GM21526 (cell line): Measurements from ENCODE around the gene SRRM2.
"Not testable (repeated sequence)": the region's sequence is repeated elsewhere in the genome, so short reads cannot be mapped to it uniquely, and the experiment has no call there.

Experiments used
- ATAC-seq: cut with Tn5 transposase; IDR thresholded peaks from one replicate; pipeline ENCODE4 v1.9.1; 2021; ENCODE audit warnings: moderate library complexity; ENCODE audit not compliant: unreplicated experiment, low FRiP score

SRRM2 gene

GRCh38 chr16:2713985-2714774, 38.3 kb upstream of the SRRM2 start:
- no peak for ATAC-seq

DNA sequence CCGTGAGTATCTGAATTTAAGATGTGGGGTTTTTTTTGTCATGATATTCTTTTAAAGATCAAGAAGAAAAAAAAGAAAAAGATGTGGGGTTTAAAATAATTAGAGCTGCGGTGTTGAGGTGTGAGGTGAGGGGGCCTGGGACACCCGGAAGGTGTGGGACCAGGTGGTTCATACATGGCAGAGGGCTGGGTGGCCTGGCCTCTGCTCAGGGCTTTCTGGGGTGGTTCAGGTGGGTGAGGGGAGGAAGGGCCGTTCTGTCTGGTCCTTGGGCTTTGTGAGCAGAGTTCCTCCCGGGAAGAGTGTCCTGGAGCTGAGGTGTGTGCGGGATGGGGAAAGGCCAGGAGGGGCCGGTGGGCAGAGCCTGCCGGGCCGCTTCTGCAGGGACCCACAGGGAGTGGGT, 37.4 kb upstream of the SRRM2 start:
- ATAC-seq: no peak

GRCh38 chr16:2715519-2715918, 36.9 kb upstream of the SRRM2 start:
- no peak for ATAC-seq

- no peak for ATAC-seq
These were observed 36.2 kb upstream of the SRRM2 start for GRCh38 chr16:2715966-2716885.

DNA sequence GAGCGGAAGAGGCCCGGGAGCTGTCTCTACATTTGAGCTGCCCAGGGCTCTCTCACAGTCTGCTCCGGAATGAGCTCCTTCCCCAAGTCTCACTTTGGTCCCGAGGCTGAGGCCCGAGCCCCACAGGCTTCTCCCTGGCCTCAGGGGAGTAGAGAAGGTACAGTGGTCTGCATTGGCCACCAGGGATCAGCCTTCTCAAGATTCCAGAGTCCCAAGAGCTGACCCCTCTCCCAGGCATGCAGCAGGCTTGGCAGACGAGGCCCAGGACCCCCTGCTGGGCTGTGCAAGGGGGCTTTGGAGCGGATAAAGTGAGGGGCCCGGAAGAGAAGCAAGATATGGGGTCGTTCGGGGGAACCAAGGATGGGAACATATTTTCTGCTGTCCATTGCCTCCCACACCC, 35.5 kb upstream of the SRRM2 start:
- ATAC-seq: no peak

DNA sequence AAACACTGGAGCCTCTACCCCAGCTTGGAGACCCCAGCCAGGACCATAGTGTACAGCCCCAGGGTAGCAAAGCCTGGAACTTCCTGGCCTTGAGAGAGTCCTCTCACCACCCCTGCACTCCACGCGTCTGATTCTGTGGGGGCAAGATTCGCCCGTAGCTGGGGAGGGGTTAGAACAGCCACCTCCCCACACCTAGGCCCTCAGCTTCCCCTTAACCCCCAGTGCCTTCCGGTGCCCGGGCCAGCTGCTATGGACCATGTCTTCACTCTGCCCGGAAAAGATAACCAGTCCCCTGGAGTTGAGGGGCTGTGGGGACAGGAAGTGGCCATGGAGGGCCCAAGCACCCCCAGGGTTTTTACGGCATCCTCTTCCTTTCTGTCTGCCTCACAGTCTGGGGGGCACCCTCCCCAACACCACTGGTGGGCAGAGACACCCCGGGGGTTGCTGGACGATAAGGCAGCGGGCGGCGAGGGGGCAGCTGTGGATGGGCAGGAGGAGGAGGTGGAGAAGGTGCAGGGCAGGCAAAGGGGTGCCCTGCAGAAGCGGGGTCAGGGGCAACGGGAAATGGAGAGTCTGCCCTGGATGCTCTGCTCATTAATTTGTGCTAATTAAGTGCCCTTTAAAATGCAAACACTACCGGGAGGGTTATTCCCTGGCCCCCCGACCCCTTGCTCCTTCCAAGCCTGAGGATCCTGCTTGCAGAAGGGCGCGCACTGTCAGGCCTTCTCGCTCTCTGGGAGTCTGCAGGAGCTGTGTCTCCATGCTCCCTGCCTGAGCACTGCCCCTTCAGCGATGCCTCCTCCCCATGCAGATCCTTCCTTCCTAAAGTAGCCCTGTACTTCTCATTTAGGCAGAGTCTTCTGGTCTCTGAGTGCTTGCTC, 34.8 kb upstream of the SRRM2 start:
- no peak for ATAC-seq

DNA sequence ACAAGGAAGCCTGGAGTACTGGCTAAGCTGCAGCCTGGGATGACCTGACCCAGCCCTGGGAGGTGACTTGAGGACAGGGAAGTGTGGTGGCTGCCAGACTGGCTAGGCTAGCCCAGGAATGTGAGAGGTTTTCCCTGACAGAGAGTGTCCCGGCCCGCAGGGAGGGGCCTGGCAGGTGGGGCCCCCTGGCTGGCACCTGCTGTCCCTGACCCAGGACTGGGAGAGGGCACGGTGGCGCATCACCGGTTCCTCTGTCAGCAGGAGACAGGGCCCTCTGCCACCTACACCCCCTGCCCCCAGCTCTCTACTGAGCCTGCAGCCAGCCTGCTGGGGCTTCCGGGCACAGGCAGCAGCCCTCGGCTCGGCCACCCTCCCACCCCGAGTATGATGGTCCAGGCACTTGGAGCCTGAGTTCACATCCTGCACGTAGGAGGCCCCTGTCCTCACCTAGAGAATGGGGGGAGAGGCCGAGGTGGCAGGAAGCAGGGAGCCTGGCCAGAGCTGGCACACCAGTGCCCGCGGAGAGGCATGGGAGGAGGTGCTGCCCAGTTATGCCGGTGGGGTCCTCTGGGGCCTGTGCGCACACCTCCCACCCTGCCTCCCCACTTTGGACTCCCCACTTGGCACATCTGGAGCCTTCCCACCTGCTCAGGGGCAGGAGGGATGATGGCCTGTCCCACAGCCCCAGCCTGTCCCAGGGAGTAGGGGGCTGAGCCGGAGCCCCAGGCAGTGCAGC, 32.9 kb upstream of the SRRM2 start:
- no peak for ATAC-seq

GRCh38 chr16:2720064-2720457, 32.4 kb upstream of the SRRM2 start, which contains the start of gene PRSS27:
Gene PRSS27 (minus strand): TSS chr16:2720224. CDS start chr16:2720160, 64 bp downstream.
- no peak for ATAC-seq

DNA sequence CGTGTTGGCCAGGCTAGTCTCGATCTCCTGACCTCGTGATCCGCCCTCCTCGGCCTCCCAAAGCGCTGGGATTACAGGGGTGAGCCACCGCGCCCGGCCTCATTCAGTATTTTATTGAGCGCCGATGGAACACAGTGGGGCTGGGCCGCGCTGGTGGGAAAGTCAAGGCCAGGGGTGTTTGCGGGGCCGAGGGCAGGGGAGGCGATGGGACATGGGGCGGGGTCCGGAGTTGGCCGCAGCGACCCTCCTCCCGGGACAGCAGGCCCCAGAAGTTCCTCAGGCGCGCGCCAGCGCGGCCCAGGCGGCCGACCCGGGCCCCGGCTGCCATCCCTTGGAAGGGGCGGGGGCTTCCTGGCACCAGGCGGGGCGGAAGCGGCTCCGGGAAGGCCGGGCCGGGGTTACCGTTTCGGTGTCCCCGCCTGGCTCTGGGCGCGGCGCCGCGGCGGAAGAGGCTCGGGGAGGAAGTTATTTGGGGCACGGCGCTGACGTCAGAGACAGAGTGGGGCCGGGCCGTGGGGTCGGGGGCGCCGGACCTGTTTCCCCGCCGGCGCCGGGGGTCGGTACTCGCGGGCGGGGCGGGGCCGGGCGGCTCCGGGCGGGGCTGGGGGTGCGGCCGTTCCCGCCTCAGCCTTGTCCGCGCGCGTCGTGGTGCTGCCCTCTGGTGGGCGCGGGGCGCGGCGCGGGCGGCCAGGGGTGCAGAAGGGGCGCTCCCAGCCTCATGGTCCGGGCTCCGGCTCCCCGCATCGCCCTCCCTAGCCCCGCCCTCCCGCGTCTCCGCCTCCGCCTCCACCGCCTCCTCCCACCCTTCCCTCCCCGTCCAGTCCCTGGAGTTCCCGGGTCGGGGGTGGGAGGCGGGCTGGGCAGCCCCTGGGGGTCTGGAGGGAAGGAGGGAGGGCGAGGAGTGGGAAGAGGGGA, 31.5 kb upstream of the SRRM2 start:
- peak; percentile 66 for ATAC-seq

DNA sequence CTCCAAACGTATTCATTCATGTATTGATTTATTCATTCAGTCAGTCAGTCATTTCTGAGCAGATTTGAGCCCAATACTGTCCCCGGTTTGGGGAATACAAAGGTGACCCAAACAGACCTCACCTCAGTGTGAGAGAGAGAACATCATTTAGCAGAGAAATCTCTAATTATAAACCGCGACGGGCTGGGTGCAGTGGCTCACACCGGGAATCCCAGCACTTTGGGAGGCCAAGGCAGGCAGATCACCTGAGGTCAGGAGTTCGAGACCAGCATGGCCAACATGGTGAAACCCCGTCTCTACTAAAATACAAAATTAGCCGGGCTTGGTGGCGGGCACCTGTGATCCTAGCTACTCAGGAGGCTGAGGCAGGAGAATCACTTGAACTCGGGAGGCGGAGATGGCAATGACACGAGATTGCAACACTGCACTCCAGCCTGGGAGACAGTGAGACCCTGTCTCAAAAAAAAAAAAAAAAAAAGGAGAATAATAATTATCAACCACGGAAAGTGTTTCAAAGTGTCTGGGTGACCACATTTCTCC, 30.7 kb upstream of the SRRM2 start:
- not testable (repeated sequence) for ATAC-seq

- ATAC-seq: no peak
These were observed 28.3 kb upstream of the SRRM2 start for GRCh38 chr16:2724088-2724676.

DNA sequence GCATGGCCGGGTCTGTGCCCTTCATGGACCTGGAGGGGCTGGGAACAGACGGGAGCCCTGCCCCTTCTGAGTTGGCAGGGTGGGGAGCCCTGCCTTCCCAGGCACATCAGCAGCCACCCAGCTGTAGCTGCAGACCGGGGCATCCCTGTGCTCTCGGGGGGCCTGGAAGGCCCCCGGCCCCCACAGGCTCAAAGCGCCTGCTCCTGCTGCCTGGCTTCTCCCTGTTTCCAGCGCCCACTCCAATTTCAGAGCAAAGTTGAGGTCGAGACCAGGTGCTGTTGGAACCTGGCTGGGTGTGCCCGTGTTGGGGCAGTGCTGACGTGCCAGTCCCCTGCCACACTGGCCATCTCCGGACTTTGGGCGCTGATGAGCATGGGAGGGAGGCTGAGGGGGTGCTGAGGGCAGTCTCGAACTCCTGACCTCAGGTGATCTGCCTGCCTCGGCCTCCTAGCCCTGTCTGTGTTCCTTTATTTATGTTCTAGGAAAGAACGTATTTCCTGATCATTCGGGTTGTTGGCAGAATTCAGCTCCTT, 27.6 kb upstream of the SRRM2 start:
- no peak for ATAC-seq

DNA sequence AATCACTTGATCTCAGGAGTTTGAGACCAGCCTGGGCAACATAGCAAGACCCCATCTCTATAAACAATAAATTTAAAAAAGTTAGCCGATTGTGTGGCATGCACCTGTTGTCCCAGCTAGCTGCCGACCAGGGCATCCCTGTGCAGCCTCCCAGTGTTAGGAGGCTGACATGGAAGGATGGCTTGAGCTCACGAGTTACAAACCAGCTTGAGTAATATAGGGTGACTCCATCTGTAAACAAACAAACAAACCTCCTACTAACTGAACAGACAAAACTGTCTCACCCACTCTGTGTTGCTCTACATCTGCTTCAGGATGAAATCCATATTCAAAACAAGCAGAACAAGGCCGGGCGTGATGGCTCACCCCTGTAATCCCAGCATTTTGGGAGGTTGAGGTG, 25.5 kb upstream of the SRRM2 start:
- ATAC-seq: no peak

- no peak for ATAC-seq
These were observed 24.4 kb upstream of the SRRM2 start for GRCh38 chr16:2728034-2728433.

DNA sequence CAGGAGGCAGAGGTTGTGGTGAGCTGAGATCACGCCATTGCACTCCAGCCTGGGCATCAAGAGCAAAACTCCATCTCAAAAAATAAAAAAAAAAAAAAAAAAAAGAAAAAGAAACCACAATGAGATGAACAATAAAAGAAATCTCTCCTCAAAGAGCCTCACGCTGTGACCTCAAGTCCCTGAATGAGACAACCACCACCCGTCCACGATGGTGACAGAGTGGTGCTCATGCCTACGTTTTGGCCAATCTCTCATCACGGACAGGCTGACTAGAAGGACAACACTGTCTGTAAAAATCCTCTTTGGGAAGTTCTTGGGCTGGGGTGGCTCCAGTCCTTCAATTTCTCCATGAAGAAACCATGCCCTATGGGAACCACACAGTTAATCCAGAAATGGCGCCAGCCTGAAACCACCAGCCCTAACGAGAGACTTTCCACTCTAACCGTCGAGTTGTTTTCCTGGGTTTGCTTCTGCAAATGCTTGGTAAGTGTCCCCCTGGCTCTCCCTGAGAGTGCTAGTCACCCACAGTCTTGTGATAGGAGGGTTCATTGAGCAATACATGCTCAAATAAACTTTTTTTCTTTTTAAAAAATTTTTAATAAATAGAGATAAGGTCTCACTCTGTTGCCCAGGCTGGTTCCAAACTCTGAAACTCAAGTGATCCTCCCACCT, 17.5 kb upstream of the SRRM2 start:
- no peak for ATAC-seq

- ATAC-seq: no peak
These were observed 15.8 kb upstream of the SRRM2 start for GRCh38 chr16:2736476-2737237.

GRCh38 chr16:2737238-2737605, 15.2 kb upstream of the SRRM2 start:
- ATAC-seq: no peak
